DMS153 treated with DMSO at 0.1 percent for 48 hours (cell line): ENCODE results near the gene FXYD5.
"Not testable (repeated sequence)": the region's sequence is repeated elsewhere in the genome, so short reads cannot be mapped to it uniquely, and the experiment has no call there.

Experiments used
- DNase-seq: peaks from one replicate; lab custom pipeline; 2025; ENCODE audit not compliant: unreplicated experiment; lab: John Stamatoyannopoulos, UW

Gene FXYD5

GRCh38 chr19:35177377-35178274 lies 23.1 kb downstream of the FXYD5 start:
- no peak for DNase-seq

- no peak for DNase-seq
Observed at GRCh38 chr19:35178701-35179100, 24.2 kb downstream of the FXYD5 start.

GRCh38 chr19:35179830-35180229 lies 25.3 kb downstream of the FXYD5 start:
- DNase-seq: no peak

DNA sequence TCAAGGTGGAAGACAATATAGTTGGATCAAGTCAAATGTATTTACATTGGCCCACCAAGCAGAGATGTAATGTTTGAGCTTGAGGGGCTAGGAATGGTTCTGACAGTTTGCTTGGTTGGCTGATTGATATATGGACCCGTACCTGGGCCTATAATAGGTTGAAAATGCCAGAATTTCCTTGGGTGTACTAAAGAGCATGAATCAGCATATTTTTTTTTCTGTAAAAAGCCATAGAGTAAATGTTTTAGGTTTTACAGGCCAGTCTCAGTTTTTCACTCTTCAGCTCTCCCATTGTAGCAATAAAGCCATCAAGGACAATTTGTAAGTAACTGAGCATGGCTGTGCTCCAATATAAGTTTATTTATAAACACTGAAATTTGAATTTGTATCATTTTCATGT lies 26.9 kb downstream of the FXYD5 start:
- no peak for DNase-seq

GRCh38 chr19:35184267-35184666 lies 29.7 kb downstream of the FXYD5 start:
- DNase-seq: no peak

DNA sequence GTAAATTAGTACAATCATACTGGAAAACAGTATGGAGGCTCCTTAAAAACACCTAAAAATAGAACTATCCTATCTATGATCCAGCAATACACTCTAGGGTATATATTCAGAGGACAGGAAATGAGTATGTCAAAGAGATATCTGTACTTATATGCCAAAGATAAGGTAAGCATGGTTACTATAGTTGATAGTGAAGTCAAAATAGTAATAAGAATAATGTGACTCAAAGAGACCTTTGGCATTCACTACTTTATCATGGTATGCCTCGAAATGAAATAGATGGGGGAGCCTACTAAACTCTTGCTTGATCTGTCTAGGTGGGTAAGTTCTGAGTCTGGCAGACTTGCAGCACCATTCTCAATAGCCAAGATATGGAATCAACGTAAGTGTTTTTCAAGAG lies 30.3 kb downstream of the FXYD5 start:
- DNase-seq: no peak

- no peak for DNase-seq
Observed at GRCh38 chr19:35194012-35194984, 39.8 kb downstream of the FXYD5 start.

GRCh38 chr19:35195830-35196229 lies 41.3 kb downstream of the FXYD5 start:
- no peak for DNase-seq

DNA sequence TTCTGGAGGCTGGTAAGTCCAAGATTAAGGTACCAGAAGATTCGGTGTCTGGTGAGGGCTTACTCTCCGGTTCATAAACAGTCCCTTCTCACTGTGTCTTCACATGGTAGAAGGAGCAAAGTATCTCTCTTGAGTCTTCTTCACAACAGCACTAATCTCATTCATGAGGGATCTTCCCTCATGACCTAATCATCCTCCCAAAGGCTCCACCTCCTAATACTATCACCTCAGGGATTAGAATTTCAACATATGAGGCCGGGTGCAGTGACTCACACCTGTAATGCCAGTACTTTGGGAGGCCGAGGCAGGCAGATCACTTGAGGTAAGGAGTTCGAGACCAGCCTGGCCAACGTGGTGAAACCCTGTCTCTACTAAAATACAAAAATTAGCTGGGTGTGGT lies 42.3 kb downstream of the FXYD5 start:
- not testable (repeated sequence) for DNase-seq

GRCh38 chr19:35199481-35199880 lies 44.9 kb downstream of the FXYD5 start:
- no peak for DNase-seq

GRCh38 chr19:35202722-35203688 lies 48.5 kb downstream of the FXYD5 start:
- DNase-seq: no peak

- DNase-seq: no peak
Observed at GRCh38 chr19:35204799-35205732, 50.5 kb downstream of the FXYD5 start.

GRCh38 chr19:35205733-35206323 lies 51.3 kb downstream of the FXYD5 start:
- DNase-seq: no peak

- DNase-seq: no peak
Observed at GRCh38 chr19:35206379-35206778, 51.8 kb downstream of the FXYD5 start.

DNA sequence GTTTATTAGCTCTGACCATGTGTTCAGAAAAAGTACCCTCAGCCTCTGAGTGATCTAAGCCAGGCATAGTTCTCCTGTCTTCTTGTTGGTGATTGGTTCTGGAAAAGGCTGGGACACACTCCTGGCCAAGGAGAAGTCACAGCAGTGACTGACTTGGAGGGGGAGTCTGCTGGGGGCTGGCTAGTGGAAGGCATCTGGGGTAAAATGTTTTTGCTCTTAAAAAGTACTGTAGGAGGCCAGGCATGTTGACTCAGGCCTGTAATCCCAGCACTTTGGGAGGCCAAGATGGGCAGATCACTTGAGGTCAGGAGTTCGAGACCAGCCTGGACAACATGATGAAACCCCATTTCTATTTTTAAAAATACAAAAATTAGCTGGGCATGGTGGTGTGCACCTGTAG lies 52.3 kb downstream of the FXYD5 start:
- DNase-seq: no peak

DNA sequence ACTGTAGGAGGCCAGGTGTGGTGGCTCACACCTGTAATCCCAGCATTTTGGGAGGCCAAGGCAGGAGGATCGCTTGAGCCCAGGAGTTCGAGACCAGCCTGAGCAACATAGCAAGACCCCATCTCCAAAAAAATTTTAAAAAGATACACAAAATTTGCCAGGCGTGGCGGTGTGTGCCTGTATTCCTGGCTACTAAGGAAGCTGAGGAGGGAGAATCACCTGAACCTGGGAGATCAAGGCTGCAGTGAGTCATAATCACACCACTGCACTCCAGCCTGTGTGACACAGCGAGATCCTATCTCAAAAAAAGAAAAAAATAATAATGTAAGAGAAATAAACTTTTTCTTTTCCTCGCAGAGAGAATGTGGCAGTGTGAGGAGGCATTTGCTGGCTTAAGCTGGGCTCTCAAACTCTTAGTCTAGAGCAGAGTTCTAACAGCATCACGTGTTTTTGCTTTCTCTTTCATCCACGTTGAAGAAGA lies 52.9 kb downstream of the FXYD5 start:
- DNase-seq: no peak

DNA sequence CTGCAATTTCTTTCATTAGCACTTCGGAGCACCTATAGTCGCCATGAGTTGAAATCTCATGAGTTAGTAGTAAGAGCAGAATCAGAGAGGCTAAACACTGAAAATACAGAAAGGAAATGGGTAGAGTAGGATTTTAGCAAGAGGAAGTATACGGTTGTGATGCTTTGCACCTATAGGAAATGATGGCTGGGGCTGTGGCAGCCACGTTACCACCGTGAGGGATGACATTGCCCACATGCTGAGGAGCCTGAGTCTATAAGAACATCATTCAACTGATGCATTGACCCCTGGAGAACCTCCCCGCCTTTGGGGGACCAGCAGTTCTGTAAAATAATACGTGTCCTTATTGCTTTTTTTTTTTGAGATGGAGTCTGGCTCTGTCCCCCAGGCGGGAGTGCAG lies 53.6 kb downstream of the FXYD5 start:
- DNase-seq: no peak

DNA sequence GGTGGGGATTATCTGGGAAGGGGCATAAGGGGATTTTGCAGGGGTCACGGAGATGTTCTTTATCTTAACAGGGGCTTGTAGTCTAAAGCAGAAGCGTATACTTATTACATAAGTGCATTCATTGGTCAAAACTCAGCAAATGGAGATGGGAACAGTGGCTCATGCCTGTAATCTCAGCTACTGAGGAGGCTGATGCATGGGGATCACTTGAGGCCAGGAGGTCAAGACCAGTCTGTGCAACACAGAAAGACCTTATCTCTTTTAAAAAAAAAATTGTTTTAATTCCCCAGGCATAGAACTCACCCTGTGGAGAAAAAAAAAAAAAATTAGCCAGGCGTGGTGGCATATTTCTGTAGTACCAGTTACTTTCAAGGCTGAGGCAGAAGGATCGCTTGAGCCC lies 55.1 kb downstream of the FXYD5 start:
- no peak for DNase-seq
